ENCODE results near the gene OTOF.

Gene OTOF

GRCh38 chr2:26463244-26464192, 14.4 kb downstream of the OTOF start:
- no peak for DNase-seq

GRCh38 chr2:26462511-26463243, 15.2 kb downstream of the OTOF start:
- DNase-seq, result peak; percentile 69

DNA sequence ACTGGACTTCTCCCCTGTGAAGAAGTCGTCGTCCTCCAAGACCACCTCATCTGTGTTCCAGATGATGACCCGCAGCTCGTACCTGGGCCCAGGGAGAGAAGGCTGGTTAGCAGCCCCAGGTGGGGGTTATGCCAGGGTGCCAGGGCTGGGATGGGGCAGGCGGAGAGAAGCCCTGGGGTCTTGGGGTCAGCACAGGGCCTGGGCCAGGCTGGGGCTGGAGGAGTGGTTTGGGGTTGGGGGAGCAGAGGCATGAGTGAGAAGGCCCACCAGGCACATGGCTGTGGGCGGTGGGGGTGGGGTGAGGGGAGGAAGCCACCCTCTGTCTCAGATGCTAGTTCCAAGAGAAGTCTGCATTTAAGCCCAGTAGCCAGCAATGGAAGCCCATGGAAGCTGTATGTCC, 15.8 kb downstream of the OTOF start:
- DNase-seq, result no peak

- DNase-seq, result no peak
Measured at GRCh38 chr2:26461601-26462023, 16.3 kb downstream of the OTOF start.

- no peak for DNase-seq
Measured at GRCh38 chr2:26460613-26461031, 17.3 kb downstream of the OTOF start.

DNA sequence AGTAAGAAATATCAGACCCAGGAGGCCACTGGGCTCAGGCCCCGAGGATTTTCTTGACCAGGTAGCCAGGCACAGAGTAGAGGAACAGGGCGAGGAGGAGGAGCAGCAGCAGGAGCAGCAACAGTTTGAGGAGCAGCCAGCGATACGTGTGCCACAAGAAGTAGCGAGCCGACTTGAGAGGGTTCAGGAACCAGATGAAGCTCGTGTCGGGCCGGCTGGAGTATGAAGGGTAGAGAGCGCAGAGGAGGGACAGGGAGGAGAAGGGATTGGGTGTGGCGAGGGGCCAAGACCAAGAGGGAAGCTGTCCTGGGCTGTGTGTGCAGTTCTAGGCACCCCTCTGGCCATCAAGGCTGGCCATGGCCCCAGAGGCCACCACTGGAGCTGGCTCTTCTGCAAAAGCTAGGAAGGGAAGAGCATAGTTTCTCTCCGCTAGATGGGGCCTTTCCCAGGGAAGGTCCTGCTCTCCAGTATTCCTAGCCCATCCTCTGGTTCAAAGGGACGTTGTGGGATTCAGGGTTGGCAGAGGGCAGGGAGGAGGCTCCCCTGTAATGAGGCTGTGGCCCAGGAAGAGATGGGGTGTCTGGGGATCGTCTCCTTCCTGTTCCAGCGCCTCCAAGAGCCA, 17.8 kb downstream of the OTOF start:
- no peak for DNase-seq

DNA sequence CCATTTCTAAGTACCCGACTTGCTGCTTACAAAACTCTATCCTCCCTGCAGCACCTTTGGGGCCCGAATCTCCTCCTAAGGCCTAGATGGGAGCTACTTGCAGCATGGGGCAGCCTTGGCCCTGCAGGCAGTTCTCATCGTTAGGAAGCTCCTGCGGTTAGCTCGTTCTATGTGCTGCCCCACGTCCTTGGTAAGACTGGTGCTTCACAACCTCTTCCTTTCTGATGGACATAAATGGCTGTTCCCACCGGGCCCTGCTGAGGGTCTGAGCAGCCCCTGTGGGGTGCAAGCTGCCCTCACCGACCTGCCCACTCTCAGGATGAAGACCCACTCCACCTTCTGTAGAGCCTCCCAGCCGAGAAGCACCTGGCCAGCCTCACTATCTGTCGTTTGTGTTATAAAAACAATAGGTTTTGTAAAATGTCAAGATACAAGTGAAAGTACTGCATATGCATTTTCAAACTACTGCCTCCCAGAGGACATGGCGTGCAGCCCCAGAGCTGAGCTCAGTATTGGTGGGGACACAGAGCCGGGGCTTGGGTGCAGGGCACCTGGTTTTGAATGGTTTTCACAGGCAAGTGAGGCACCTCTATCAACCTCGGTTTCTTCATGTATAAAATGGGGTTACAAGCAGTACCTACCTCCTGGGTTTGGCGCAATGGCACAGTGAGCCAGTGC, 19.4 kb downstream of the OTOF start:
- DNase-seq, result no peak

DNA sequence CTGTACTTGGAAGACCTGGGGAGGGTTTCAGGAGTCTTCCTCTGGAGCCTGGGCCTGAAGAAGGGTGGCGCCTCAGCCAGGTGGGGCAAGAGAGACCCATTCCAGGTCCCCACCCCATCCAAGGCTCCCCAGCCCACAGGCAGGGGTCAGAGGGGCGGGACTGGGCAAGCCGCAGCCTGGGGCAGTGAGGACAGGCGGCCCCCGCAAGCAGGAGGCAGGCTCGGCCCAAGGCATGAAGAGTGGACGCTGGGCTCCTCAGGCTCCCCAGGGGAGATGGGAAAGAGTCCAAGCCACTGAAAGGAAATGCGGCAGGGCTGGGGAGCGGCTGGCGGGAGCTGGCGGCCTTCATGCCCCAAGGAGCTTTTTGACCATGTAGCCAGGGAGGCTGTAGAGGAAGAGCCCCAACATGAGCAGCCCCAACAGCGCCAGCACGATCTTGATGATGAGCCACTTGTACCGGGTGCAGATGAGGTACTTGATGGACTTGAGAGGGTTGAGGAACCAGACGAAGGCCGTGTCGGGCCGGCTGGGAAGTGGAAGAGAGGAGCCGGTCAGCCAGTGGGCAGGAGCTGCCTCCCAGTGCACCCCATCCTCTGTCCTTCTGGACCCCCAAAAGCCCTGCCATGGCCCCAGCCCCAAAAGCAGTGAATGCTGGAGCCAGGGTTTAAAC, 20.1 kb downstream of the OTOF start:
- no peak for DNase-seq

GRCh38 chr2:26457251-26457666, 20.7 kb downstream of the OTOF start:
- DNase-seq, result no peak

DNA sequence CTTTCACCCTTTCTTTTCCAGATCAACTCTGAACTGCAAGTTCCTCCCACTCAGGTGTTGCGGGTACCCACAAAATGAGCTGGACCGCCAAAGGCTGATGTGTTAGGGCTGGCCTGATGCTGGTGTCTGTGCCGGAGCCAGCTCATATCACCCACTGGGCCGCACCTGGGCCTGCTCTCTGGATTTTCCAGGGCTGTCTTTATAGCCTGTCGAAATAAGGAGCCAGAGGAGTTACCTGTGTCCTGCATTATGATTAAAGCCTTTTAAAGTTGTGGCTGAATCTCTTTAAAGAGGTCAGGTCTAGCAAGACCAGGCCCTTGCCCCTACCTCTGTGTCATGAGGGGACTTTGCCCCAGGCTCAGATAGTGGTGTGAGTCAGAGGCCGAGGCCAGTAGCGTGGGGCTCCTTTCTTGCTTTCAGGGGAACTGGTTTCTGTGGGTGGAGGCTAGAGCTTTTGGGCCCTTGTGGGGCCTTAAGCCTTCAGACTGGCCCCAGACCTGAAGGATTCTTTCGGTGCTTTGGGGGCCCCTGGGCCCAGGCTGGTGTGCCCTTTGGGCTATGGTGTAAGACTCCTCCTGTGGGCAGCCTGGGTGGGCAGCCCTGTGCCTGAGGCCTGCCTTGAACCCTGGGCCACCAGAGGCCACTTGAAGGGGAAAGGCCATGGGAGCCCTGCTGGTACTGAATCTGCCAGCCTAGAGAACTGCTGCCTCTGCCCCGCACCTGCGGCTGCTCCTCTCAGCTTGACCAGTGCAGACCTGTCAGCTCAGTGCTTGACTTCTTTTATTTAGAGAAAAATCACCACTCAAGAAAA, 21.3 kb downstream of the OTOF start:
- peak; percentile 48 for DNase-seq

DNA sequence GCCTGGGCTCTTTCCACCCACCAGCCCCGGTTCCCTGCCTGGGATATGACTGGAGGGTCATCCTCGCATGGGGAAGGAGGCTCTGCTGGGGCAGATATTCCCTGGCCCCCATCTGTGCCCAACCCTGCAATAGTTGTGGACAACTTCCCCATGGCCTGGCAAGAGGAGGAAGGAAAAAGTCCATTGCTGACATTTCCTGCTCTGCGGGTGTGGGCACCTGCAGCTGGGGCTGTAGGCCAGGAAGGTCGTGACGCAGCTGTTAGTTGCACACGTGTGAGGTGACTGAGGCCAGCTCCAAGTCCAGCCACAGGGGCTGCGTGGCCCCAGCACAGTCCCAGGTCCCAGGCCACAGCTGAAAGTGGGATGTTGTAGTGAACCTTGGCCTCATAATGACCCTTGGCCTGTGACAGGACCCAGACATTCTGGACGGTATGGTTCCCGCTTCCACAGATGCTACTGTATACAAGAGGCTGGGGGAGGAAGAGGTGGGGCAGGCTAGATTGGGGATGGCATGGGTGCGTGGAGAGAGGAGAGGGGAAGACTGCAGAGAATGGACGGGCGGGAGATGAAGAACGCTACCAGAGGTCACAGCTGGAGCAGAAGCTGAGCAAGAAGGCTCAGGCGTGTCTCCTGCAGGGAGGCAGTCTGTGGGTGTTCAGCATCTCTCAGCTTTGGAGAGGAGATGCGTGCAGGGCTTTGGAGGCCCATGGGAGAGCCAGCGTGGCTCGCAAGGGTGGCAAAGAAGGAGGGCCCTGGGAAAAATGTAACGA, 22.1 kb downstream of the OTOF start:
- peak; percentile 35 for DNase-seq

- DNase-seq, result no peak
Measured at GRCh38 chr2:26455037-26455669, 22.8 kb downstream of the OTOF start.

DNA sequence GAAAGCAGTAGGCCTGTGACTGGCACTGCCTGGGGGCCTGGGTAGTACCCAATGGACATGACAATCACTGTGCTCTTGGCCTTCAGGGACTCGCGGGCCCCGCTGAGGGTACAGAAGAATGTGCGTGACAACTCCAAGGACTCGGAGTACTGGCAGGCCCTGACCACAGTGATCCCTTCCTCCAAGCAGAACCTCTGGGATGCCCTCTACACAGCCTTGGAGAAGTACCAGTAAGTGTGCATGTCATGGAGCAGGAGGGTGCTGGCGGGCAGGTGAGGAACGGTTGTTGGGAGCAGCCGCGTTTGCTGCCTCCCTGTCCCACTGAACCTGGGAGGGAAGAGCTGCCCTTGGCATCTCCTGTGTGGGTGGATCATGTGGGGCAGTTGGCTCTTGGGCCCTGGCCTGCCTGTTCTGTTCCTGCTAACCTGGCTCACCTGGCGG, 23.3 kb downstream of the OTOF start:
- no peak for DNase-seq

GRCh38 chr2:26453421-26454329, 24.2 kb downstream of the OTOF start:
- no peak for DNase-seq

GRCh38 chr2:26451700-26452099, 26.2 kb downstream of the OTOF start:
- no peak for DNase-seq

- DNase-seq, result no peak
Measured at GRCh38 chr2:26450031-26450635, 27.8 kb downstream of the OTOF start.

DNA sequence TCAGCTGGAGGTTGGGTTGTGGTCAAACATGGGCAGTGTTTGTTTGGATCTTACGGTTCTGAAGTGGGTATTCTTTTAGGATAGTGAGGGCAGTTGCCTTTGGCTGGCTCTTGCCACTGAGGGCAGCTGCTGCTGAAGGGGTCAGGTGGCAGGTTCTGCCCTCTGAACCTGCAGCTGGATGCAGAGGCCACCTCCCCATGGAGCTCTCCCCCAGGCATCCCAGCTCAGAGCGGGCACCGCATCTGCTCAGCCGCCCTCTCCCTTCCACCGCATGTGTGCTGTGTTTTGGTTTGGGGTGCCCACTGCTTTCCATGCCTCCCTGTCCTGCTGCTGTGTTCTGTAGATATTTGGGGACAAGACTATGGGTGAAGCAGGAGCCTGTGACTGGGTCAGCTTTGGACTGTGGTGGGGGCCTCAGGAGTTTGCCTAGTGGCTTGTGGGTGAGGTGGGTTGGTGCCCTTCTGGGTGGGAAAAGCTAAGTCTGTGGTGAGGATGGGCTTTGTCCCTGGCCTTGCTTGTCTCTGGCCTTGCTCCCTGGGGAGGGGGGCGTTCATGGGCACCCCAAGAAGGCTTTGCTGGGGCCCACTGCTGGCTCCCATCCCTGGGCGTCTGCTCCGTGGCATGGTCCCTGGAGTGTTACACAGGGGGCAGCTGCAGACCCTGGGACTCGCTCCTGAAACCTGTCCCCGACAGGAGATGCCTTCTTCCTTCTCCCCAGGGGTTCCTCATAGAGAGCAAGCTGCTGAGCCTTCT, 28.5 kb downstream of the OTOF start:
- no peak for DNase-seq

GRCh38 chr2:26448651-26449050, 29.3 kb downstream of the OTOF start:
- no peak for DNase-seq
